Calu3 (cell line): Measurements from ENCODE around the gene RPL22L1. TPM values are rescaled to one million over a fixed set of nuclear protein-coding genes. Genes with fewer than 3 reads are reported as not detected.
"Not testable (repeated sequence)": the region's sequence is repeated elsewhere in the genome, so short reads cannot be mapped to it uniquely, and the experiment has no call there.

Source experiments
- BruUV-seq: library from RNA; stranded (reverse); fragments of 400-500 nt; replicated peaks from 2 replicates; lab custom pipeline; 2021; lab: Mats Ljungman, UMichigan
- CTCF ChIA-PET: fragments of 300-600 bp; sonication (Branson Sonifier 250); formaldehyde crosslinking; loops from one replicate; lab custom pipeline; 2022; ENCODE audit warnings: antibody characterized with exemption; lab: Charles Lee
- DNase-seq: peaks from one replicate; pipeline ENCODE4 v3.0.0; 2022
- H3K27ac Mint-ChIP-seq: one replicate; pipeline ENCODE4 v1.8.0; 2022; ENCODE audit warnings: mixed read lengths; ENCODE audit not compliant: unreplicated experiment
- H3K27me3 Mint-ChIP-seq: one replicate; pipeline ENCODE4 v1.8.0; 2022; ENCODE audit warnings: mixed read lengths; ENCODE audit not compliant: unreplicated experiment
- H3K36me3 Mint-ChIP-seq: one replicate; pipeline ENCODE4 v1.8.0; 2022; ENCODE audit warnings: mild to moderate bottlenecking, moderate library complexity, mixed read lengths; ENCODE audit not compliant: insufficient read depth, unreplicated experiment
- H3K4me1 Mint-ChIP-seq: one replicate; pipeline ENCODE4 v1.8.0; 2022; ENCODE audit warnings: mild to moderate bottlenecking, low read depth, mixed read lengths; ENCODE audit not compliant: unreplicated experiment
- H3K4me3 Mint-ChIP-seq: one replicate; pipeline ENCODE4 v1.8.0; 2022; ENCODE audit warnings: mild to moderate bottlenecking, low read depth, moderate library complexity, mixed read lengths; ENCODE audit not compliant: unreplicated experiment
- H3K9me3 Mint-ChIP-seq: one replicate; pipeline ENCODE4 v1.8.0; 2022; ENCODE audit warnings: low read depth, mixed read lengths; ENCODE audit not compliant: unreplicated experiment
- CTCF ChIP-seq: fragments of 200-600 bp; IDR thresholded peaks from one replicate; pipeline ENCODE4 v1.8.0; 2022; ENCODE audit warnings: antibody characterized with exemption; ENCODE audit not compliant: unreplicated experiment
- intact Hi-C: fragments of 100-400 bp; cut with micrococcal nuclease; formaldehyde crosslinking; loops from one replicate; pipeline ENCODE4 v1.10.0; 2022; ENCODE audit not compliant: unreplicated experiment
- total RNA-seq: library from RNA; stranded (reverse); gene quantifications from 2 replicates; pipeline ENCODE4 v1.2.3, GENCODE V29; 2022

The RPL22L1 gene
- total RNA-seq, 1 experiment from 2014 or later = 88.7 TPM

GRCh38 chr3:170889630-170890029, 19.6 kb upstream of the RPL22L1 start:
- Mint-ChIP-seq H3K27me3 (no peaks in the 10 kb centered on the region), H3K9me3 (no peaks in the 10 kb centered on the region), H3K4me1 (no peaks in the 10 kb centered on the region), H3K36me3 (no peaks in the 10 kb centered on the region), H3K4me3 (no peak overlapping the region), H3K27ac (no peak overlapping the region)
- no peak for DNase-seq
- TF ChIP-seq CTCF = no peak
- no TSS peak for BruUV-seq
- CTCF ChIA-PET = interaction anchor here (0.7 kb wide), 1 partner anchor 1222 kb away, joined by 3 read pairs; no protein-coding TSS in a partner anchor
- intact Hi-C loops = no loop called here

GRCh38 chr3:170889132-170889531, 19.1 kb upstream of the RPL22L1 start:
- CTCF ChIA-PET = interaction anchor here (0.5 to 0.7 kb wide), 3 partner anchors 93 to 1221 kb away, joined by 3 read pairs; no protein-coding TSS in a partner anchor
- H3K27ac Mint-ChIP-seq = no peak overlapping the region
- no peaks in the 10 kb centered on the region for H3K27me3 Mint-ChIP-seq
- no peak overlapping the region for H3K4me3 Mint-ChIP-seq
- no peaks in the 10 kb centered on the region for H3K9me3 Mint-ChIP-seq
- BruUV-seq = no TSS peak
- no peak for TF ChIP-seq CTCF
- intact Hi-C loops = no loop called here
- DNase-seq = no peak
- H3K36me3 Mint-ChIP-seq = no peaks in the 10 kb centered on the region
- no peaks in the 10 kb centered on the region for H3K4me1 Mint-ChIP-seq

- BruUV-seq, H3K27ac Mint-ChIP-seq, H3K27me3 Mint-ChIP-seq, DNase-seq, H3K9me3 Mint-ChIP-seq, H3K36me3 Mint-ChIP-seq, H3K4me1 Mint-ChIP-seq, intact Hi-C loops, H3K4me3 Mint-ChIP-seq: not testable (repeated sequence)
- CTCF ChIA-PET = interaction anchor here (0.6 to 0.7 kb wide), 2 partner anchors 16 to 31 kb away, joined by 3 read pairs; no protein-coding TSS in a partner anchor
Observed at GRCh38 chr3:170884109-170884930, 14.3 kb upstream of the RPL22L1 start.

- H3K27ac Mint-ChIP-seq, H3K27me3 Mint-ChIP-seq, intact Hi-C loops, DNase-seq, CTCF ChIA-PET, H3K4me1 Mint-ChIP-seq, H3K36me3 Mint-ChIP-seq, H3K4me3 Mint-ChIP-seq, BruUV-seq, H3K9me3 Mint-ChIP-seq: not testable (repeated sequence)
Observed at GRCh38 chr3:170878688-170879087, 8.7 kb upstream of the RPL22L1 start.

- H3K27me3 Mint-ChIP-seq, H3K9me3 Mint-ChIP-seq, H3K27ac Mint-ChIP-seq, H3K4me3 Mint-ChIP-seq, CTCF ChIA-PET, BruUV-seq, H3K4me1 Mint-ChIP-seq, DNase-seq, H3K36me3 Mint-ChIP-seq, intact Hi-C loops: not testable (repeated sequence)
Observed at GRCh38 chr3:170877311-170877710, 7.3 kb upstream of the RPL22L1 start.
